HFFc6 (cell line): ENCODE results near the gene CRYBB3. TPM values are rescaled to one million over a fixed set of nuclear protein-coding genes. Genes with fewer than 3 reads are reported as not detected.

ENCODE experiments used
- DNase-seq: peaks from one replicate; pipeline ENCODE4 v3.0.0-alpha.2; 2018
- H3K27ac Mint-ChIP-seq: 2 replicates; pipeline ENCODE4 v1.8.0; 2020; ENCODE audit warnings: mild to moderate bottlenecking, mixed read lengths
- H3K27me3 Mint-ChIP-seq: 2 replicates; pipeline ENCODE4 v1.8.0; 2021; ENCODE audit warnings: mild to moderate bottlenecking, moderate library complexity, mixed read lengths; ENCODE audit not compliant: insufficient read depth
- H3K36me3 Mint-ChIP-seq: 2 replicates; pipeline ENCODE4 v1.8.0; 2021; ENCODE audit warnings: low read depth, mixed read lengths
- H3K4me1 Mint-ChIP-seq: 2 replicates; pipeline ENCODE4 v1.8.0; 2020; ENCODE audit warnings: low read depth, mixed read lengths
- H3K4me3 Mint-ChIP-seq: 2 replicates; pipeline ENCODE4 v1.8.0; 2020; ENCODE audit warnings: mild to moderate bottlenecking, moderate library complexity, mixed read lengths
- H3K9me3 Mint-ChIP-seq: 2 replicates; pipeline ENCODE4 v1.8.0; 2020; ENCODE audit warnings: mild to moderate bottlenecking, mixed read lengths
- total RNA-seq, 6 experiments: library from RNA; stranded (reverse); fragmentation: NEBNext Ultra II Directional; extraction: Animal tissue kit (Norgen Biotek cat#: 25700); gene quantifications; 2 replicates in 1 of 6; 3 replicates in 5 of 6; pipeline ENCODE4 v1.2.3, GENCODE V29; 2021
- TF ChIP-seq, protein P1 (sequence below): fragments of 200-600 bp; sonication (generic); IDR thresholded peaks from 2 replicates; pipeline ENCODE4 v1.5.0; 2021; ENCODE audit warnings: antibody characterized with exemption, mild to moderate bottlenecking

The CRYBB3 gene
- total RNA-seq, 6 experiments from 2014 or later, result not detected

GRCh38 chr22:25210793-25211192 is 11.1 kb downstream of the CRYBB3 start:
- TF ChIP-seq, protein P1, sequence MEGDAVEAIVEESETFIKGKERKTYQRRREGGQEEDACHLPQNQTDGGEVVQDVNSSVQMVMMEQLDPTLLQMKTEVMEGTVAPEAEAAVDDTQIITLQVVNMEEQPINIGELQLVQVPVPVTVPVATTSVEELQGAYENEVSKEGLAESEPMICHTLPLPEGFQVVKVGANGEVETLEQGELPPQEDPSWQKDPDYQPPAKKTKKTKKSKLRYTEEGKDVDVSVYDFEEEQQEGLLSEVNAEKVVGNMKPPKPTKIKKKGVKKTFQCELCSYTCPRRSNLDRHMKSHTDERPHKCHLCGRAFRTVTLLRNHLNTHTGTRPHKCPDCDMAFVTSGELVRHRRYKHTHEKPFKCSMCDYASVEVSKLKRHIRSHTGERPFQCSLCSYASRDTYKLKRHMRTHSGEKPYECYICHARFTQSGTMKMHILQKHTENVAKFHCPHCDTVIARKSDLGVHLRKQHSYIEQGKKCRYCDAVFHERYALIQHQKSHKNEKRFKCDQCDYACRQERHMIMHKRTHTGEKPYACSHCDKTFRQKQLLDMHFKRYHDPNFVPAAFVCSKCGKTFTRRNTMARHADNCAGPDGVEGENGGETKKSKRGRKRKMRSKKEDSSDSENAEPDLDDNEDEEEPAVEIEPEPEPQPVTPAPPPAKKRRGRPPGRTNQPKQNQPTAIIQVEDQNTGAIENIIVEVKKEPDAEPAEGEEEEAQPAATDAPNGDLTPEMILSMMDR, result no peak
- Mint-ChIP-seq H3K27me3 (peaks cover 4% of the 10 kb centered on the region; the same call in 1 of the 2 replicates), H3K4me1 (no peaks in the 10 kb centered on the region), H3K9me3 (peaks cover 20% of the 10 kb centered on the region), H3K4me3 (no peak overlapping the region), H3K27ac (no peak overlapping the region), H3K36me3 (no peaks in the 10 kb centered on the region)
- DNase-seq, result no peak

- Mint-ChIP-seq H3K27me3 (peaks cover 4% of the 10 kb centered on the region; the same call in 1 of the 2 replicates), H3K4me3 (no peak overlapping the region), H3K36me3 (no peaks in the 10 kb centered on the region), H3K27ac (no peak overlapping the region; the same call in 1 of the 2 replicates), H3K9me3 (peaks cover 26% of the 10 kb centered on the region), H3K4me1 (no peaks in the 10 kb centered on the region)
- TF ChIP-seq, protein P1, result no peak
- DNase-seq, result no peak
Measured at GRCh38 chr22:25212337-25212736, 12.7 kb downstream of the CRYBB3 start.

- TF ChIP-seq, protein P1, result no peak
- no peaks in the 10 kb centered on the region for H3K36me3 Mint-ChIP-seq
- H3K4me1 Mint-ChIP-seq, result no peaks in the 10 kb centered on the region
- H3K4me3 Mint-ChIP-seq, result no peak overlapping the region
- H3K27ac Mint-ChIP-seq, result no peak overlapping the region
- peaks cover 25% of the 10 kb centered on the region for H3K9me3 Mint-ChIP-seq
- DNase-seq, result no peak
- peaks cover 3% of the 10 kb centered on the region; the same call in 1 of the 2 replicates for H3K27me3 Mint-ChIP-seq
Measured at GRCh38 chr22:25213221-25213620, 13.6 kb downstream of the CRYBB3 start.

DNA sequence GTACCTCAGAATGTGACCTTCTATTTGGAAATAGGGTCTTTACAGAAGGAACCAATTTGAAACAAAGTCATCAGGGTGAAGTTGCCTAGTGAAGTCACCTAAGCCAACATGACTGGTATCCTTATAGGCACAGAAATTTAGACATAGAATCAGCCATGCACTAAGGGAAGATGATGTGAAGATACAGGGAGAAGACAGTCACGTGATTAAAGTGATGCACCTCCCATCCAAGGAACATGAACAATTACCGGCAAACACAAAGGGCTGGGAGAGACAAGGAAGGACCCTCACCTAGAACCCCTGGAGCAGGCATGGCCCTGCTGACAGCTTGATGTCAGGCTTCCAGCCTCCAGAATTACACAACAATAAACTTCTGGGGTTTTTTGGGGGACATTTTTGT is 16.6 kb downstream of the CRYBB3 start:
- Mint-ChIP-seq H3K9me3 (peaks cover 25% of the 10 kb centered on the region), H3K4me1 (no peaks in the 10 kb centered on the region), H3K36me3 (no peaks in the 10 kb centered on the region), H3K4me3 (no peak overlapping the region), H3K27ac (no peak overlapping the region), H3K27me3 (peaks cover 6% of the 10 kb centered on the region; the same call in 1 of the 2 replicates)
- TF ChIP-seq, protein P1, result no peak
- no peak for DNase-seq

- Mint-ChIP-seq H3K9me3 (peaks cover 15% of the 10 kb centered on the region), H3K36me3 (no peaks in the 10 kb centered on the region), H3K27me3 (peaks cover 12% of the 10 kb centered on the region), H3K27ac (no peak within 1 kb of the TSS), H3K4me1 (no peaks in the 10 kb centered on the region), H3K4me3 (no peak within 1 kb of the TSS)
- DNase-seq, result no peak
- TF ChIP-seq, protein P1, result no peak
Measured at GRCh38 chr22:25219211-25219689, 19.6 kb downstream of the CRYBB3 start, which contains the start of gene CRYBB2. CRYBB2 (plus strand) TSS chr22:25219639; CDS start chr22:25221430, 1,791 bp downstream.
